D721Med (cell line): ENCODE data around the gene FKBP11.

Experiments used
- DNase-seq: peaks from one replicate; pipeline ENCODE4 v3.0.0; 2011; ENCODE audit warnings: low spot score; ENCODE audit not compliant: insufficient read length
- FAIRE-seq: peaks from 2 replicates; lab custom pipeline; 2011; peaks lifted over from hg19 to GRCh38; lab: Jason Lieb, UNC
- CTCF ChIP-seq: IDR thresholded peaks from 2 replicates; pipeline ENCODE4 v1.5.1; 2012; ENCODE audit warnings: mild to moderate bottlenecking, control low read depth; ENCODE audit not compliant: insufficient read depth; ENCODE audit errors: missing control alignments

Gene FKBP11

DNA sequence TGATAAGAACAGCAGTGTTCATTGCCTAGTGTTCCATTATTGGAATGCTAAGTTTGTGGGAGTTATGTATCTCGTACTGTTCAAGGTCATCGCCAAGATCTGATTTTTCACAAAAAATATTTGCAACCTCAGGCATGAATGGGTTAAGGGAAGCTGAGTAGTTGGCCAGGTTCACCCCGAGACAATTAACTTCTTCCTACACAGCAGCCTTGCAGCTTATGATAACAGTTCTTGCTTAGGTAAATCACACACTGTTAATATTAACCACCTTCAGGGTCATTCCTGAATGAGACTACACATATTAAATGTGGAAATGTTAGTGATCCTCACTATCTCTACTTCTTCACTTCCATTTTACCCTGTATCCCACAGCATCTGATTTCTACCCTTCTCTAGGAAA is 18.0 kb downstream of the FKBP11 start:
- no peak for FAIRE-seq
- TF ChIP-seq CTCF: no peak
- no peak for DNase-seq

- peak; percentile 64 for TF ChIP-seq CTCF
- DNase-seq: peak; percentile 53
- no peak for FAIRE-seq
These were observed 21.3 kb downstream of the FKBP11 start for GRCh38 chr12:48903982-48904411.

DNA sequence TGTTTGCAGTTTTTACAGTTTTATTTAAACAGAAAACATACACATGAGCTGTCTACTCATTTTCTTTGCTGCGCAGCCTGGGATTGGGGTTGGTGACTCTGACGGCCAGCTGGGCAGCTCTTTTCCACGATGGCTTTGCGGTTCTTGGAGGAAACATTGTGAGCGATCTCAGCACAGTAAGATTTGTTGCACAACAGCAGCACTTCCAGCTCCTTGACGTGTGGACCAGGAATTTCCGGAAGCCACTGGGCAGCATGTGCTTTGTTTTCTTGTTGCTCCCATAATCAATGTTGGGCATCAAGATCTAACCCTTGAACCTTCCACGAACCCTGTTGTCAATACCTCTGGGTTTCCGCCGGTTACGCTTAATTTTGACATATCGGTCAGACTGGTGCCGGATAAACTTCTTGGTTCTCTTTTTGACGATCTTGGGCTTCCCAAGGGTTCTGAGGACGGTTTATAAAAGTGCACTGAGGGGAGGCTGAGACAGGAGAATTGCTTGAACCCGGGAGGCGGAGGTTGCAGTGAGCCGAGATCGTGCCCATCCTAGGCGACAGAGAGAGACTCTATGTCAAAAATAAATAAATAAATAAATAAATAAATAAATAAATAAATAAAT is 21.8 kb downstream of the FKBP11 start:
- FAIRE-seq (no peak), DNase-seq (no peak)
- no peak for TF ChIP-seq CTCF

- no peak for TF ChIP-seq CTCF
- no peak for FAIRE-seq
- no peak for DNase-seq
These were observed 24.0 kb downstream of the FKBP11 start for GRCh38 chr12:48901278-48901677.

DNA sequence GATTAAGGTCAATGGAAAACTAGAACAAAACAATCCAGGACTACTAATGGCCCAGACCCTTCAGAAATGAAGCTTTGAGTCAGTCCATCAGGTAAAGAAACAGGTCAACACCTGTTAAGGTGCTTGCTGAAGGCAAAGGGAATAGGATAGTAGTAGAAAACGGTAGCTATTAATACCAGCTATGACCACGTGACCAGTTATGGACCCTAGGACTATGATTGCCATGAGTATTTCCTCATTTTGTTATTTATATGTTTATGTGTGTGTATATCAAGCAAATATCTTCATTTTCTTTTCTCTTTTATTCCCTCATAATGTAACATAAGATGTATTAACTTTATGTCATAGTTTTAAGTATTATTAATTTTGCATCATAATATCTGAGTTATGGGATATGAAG is 25.6 kb downstream of the FKBP11 start:
- no peak for DNase-seq
- TF ChIP-seq CTCF: no peak
- no peak for FAIRE-seq

DNA sequence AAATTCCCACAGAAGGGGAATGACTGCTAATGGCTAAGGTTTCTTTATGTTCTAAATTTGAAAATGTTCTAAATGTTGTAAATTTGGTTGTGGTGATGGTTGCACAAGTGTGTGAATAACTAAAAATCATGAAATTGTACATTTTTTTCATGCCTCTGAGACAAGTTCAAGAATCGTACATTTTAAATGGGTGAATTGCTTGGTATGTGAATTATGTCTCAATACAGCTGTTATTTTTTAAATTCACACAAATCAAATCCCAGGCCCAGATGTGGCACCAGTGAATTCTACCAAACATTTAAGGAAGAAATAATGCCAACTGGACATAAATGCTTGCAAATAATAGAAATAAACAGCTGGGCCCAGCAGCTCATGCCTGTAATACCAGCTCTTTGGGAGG is 31.0 kb downstream of the FKBP11 start:
- DNase-seq (no peak), FAIRE-seq (no peak)
- no peak for TF ChIP-seq CTCF

GRCh38 chr12:48890657-48891418 is 34.5 kb downstream of the FKBP11 start:
- no peak for FAIRE-seq
- DNase-seq: peak; percentile 33
- TF ChIP-seq CTCF: peak; percentile 55
